H1 (cell line): ENCODE results near the gene SPAG5. TPM values are rescaled to one million over a fixed set of nuclear protein-coding genes. Genes with fewer than 3 reads are reported as not detected.

ENCODE experiments used
- CTBP2 ChIP-seq: IDR thresholded peaks from 2 replicates; pipeline ENCODE4 v1.7.0; 2011; ENCODE audit warnings: borderline replicate concordance, mild to moderate bottlenecking, moderate library complexity, mixed read lengths, low read length; ENCODE audit not compliant: insufficient read depth, insufficient read length
- GABPA ChIP-seq: IDR thresholded peaks from 2 replicates; pipeline ENCODE4 v1.6.1; 2011; ENCODE audit warnings: mild to moderate bottlenecking, low read length, moderate library complexity, borderline replicate concordance; ENCODE audit not compliant: insufficient read depth
- POLR2A ChIP-seq, 2 experiments: IDR thresholded peaks; 1 replicate in 1 of 2; 2 replicates in 1 of 2; pipeline ENCODE4 v1.6.1; 2011; ENCODE audit warnings: low read depth in 2 of 2, low read length in 2 of 2, mild to moderate bottlenecking in 2 of 2; ENCODE audit errors: control extremely low read depth in 1 of 2
- YY1 ChIP-seq: IDR thresholded peaks from 2 replicates; pipeline ENCODE4 v1.6.1; 2011; ENCODE audit warnings: low read depth, mild to moderate bottlenecking, low read length
- ZNF274 ChIP-seq: IDR thresholded peaks from 2 replicates; pipeline ENCODE4 v1.7.0; 2012; ENCODE audit warnings: low read length, borderline replicate concordance; ENCODE audit errors: extremely low read depth
- polyA plus RNA-seq, 7 experiments: library from polyadenylated mRNA; depleted of rRNA in 3 of 7; stranded (reverse) in 5 of 7; unstranded in 2 of 7; fragments of >200 nt in 5 of 7; fragments of 200-250 nt in 2 of 7; gene quantifications; 1 replicate in 5 of 7; 2 replicates in 1 of 7; 4 replicates in 1 of 7; pipeline versions ENCODE4 v1.2.1 to v1.2.3, GENCODE V29; 2011 to 2013; ENCODE audit warnings: missing spikeins in 2 of 7, mixed read lengths in 2 of 7
- total RNA-seq: library from RNA; stranded (reverse); fragmentation: NEBNext Ultra II Directional; extraction: Animal tissue kit (Norgen Biotek cat#: 25700); gene quantifications from 2 replicates; pipeline ENCODE4 v1.2.1, GENCODE V29; 2021

The SPAG5 gene
- total and polyA plus RNA-seq, 2 of the 8 experiments (the other 6 are each of a cell fraction or from before 2014, with no cell fraction given) = 57.1 to 129 TPM

GRCh38 chr17:28552176-28552999 lies 46.4 kb downstream of the SPAG5 start, which contains the start of gene UNC119 (continued):
- no peak for TF ChIP-seq CTBP2
- no peak for TF ChIP-seq ZNF274
- TF ChIP-seq YY1 = no peak
- peak in 1 of 2 experiments; percentile 69; a peak in 2 of 3 replicates for TF ChIP-seq POLR2A (IDR thresholded peaks at IDR 0.05; ENCODE audit: control extremely low read depth in 1 of 2, low read depth in 2 of 2, low read length in 2 of 2)
- TF ChIP-seq GABPA = 0 out of 2 replicates have a peak, but pooled peaks have one; percentile 34
